Caco-2 (cell line): Measurements from ENCODE around the gene GPR32. TPM values are rescaled to one million over a fixed set of nuclear protein-coding genes. Genes with fewer than 3 reads are reported as not detected.
"Not testable (repeated sequence)": the region's sequence is repeated elsewhere in the genome, so short reads cannot be mapped to it uniquely, and the experiment has no call there.

Source experiments
- BruUV-seq: library from RNA; stranded (reverse); fragments of 400-500 nt; replicated peaks from 2 replicates; lab custom pipeline; 2021; lab: Mats Ljungman, UMichigan
- CTCF ChIA-PET: fragments of 300-600 bp; sonication (Branson Sonifier 250); formaldehyde crosslinking; loops from one replicate; lab custom pipeline; 2022; ENCODE audit warnings: antibody characterized with exemption; lab: Charles Lee
- POLR2A ChIA-PET: fragments of 300-600 bp; sonication (Branson Sonifier 250); formaldehyde crosslinking; loops from one replicate; lab custom pipeline; 2022; ENCODE audit warnings: antibody characterized with exemption; lab: Charles Lee
- DNase-seq, 2 experiments: peaks; one replicate each; pipeline versions ENCODE4 v3.0.0 to v3.0.0-alpha.2; 2020 to 2022
- H3K27me3 ChIP-seq: replicated peaks from 2 replicates; pipeline ENCODE4 v1.6.0; 2011; ENCODE audit warnings: low read length; ENCODE audit not compliant: control insufficient read depth, insufficient read depth
- H3K36me3 ChIP-seq: 2 replicates; pipeline ENCODE4 v1.5.1; 2011; ENCODE audit warnings: low read length; ENCODE audit not compliant: control insufficient read depth, insufficient read depth
- H3K4me1 ChIP-seq: fragments of 250-450 bp; sonication (Bioruptor Pico); 2 replicates; pipeline ENCODE4 v1.5.1; 2020; ENCODE audit warnings: mild to moderate bottlenecking
- H3K4me3 ChIP-seq: 2 replicates; pipeline ENCODE4 v1.5.1; 2011; ENCODE audit warnings: low read depth, mild to moderate bottlenecking, control low read depth, low read length
- H3K9me3 ChIP-seq: fragments of 250-450 bp; sonication (Bioruptor Pico); 2 replicates; pipeline ENCODE4 v1.5.1; 2020; ENCODE audit warnings: mild to moderate bottlenecking, moderate library complexity
- H3K27ac Mint-ChIP-seq: one replicate; pipeline ENCODE4 v1.8.0; 2022; ENCODE audit warnings: mixed read lengths; ENCODE audit not compliant: unreplicated experiment
- H3K27me3 Mint-ChIP-seq: one replicate; pipeline ENCODE4 v1.8.0; 2022; ENCODE audit warnings: mixed read lengths; ENCODE audit not compliant: insufficient read depth, unreplicated experiment
- H3K36me3 Mint-ChIP-seq: one replicate; pipeline ENCODE4 v1.8.0; 2022; ENCODE audit warnings: mild to moderate bottlenecking, mixed read lengths; ENCODE audit not compliant: insufficient read depth, unreplicated experiment
- H3K4me1 Mint-ChIP-seq: one replicate; pipeline ENCODE4 v1.8.0; 2022; ENCODE audit warnings: low read depth, mixed read lengths; ENCODE audit not compliant: unreplicated experiment
- H3K4me3 Mint-ChIP-seq: one replicate; pipeline ENCODE4 v1.8.0; 2022; ENCODE audit warnings: mild to moderate bottlenecking, moderate library complexity, mixed read lengths; ENCODE audit not compliant: unreplicated experiment
- H3K9me3 Mint-ChIP-seq: one replicate; pipeline ENCODE4 v1.8.0; 2022; ENCODE audit warnings: mixed read lengths; ENCODE audit not compliant: unreplicated experiment
- CTCF ChIP-seq, 2 experiments: fragments of 200-600 bp in 1 of 2; IDR thresholded peaks; 1 replicate in 1 of 2; 2 replicates in 1 of 2; pipeline versions ENCODE4 v1.5.1 to v1.8.0; 2011 to 2022; ENCODE audit warnings: antibody characterized with exemption in 1 of 2, control low read depth in 1 of 2, inconsistent platforms in 1 of 2, low read depth in 1 of 2, low read length in 1 of 2, mild to moderate bottlenecking in 1 of 2, moderate library complexity in 1 of 2; ENCODE audit not compliant: insufficient read depth in 1 of 2, severe bottlenecking in 1 of 2, unreplicated experiment in 1 of 2
- intact Hi-C: fragments of 100-400 bp; cut with micrococcal nuclease; formaldehyde crosslinking; loops from one replicate; pipeline ENCODE4 v1.10.0; 2022; ENCODE audit not compliant: unreplicated experiment
- total RNA-seq: library from RNA; stranded (reverse); gene quantifications from 2 replicates; pipeline ENCODE4 v1.2.3, GENCODE V29; 2022

The GPR32 gene
- total RNA-seq, 1 experiment from 2014 or later, result not detected

- peaks cover 4% of the 10 kb centered on the region for H3K27me3 Mint-ChIP-seq
- no peak overlapping the region for H3K27ac Mint-ChIP-seq
- no peak overlapping the region for H3K4me3 Mint-ChIP-seq
- no peaks in the 10 kb centered on the region for H3K4me1 ChIP-seq
- no peak for TF ChIP-seq CTCF (IDR thresholded peaks at IDR 0.05; ENCODE audit: insufficient read depth in 1 of 2, low read depth in 1 of 2, low read length in 1 of 2, severe bottlenecking in 1 of 2, unreplicated experiment in 1 of 2)
- no peak overlapping the region for H3K4me3 ChIP-seq
- H3K9me3 Mint-ChIP-seq, result peaks cover 11% of the 10 kb centered on the region
- peaks cover 5% of the 10 kb centered on the region for H3K36me3 Mint-ChIP-seq
- no peaks in the 10 kb centered on the region for H3K27me3 ChIP-seq
- H3K36me3 ChIP-seq, result no peaks in the 10 kb centered on the region
- intact Hi-C loops, result no loop called here
- ChIA-PET POLR2A (no interaction called here), CTCF (interaction anchor here (1.0 kb wide), 1 partner anchor 39 kb away, joined by 7 read pairs; no protein-coding TSS in a partner anchor)
- H3K9me3 ChIP-seq, result no peaks in the 10 kb centered on the region
- H3K4me1 Mint-ChIP-seq, result no peaks in the 10 kb centered on the region
- no TSS peak for BruUV-seq
- no peak for DNase-seq
These were observed 5.9 kb upstream of the GPR32 start for GRCh38 chr19:50764409-50764808.

- intact Hi-C loops, H3K36me3 ChIP-seq, H3K4me3 ChIP-seq, H3K9me3 Mint-ChIP-seq, BruUV-seq, H3K27me3 ChIP-seq, H3K27me3 Mint-ChIP-seq, H3K36me3 Mint-ChIP-seq, H3K9me3 ChIP-seq, H3K4me3 Mint-ChIP-seq, CTCF ChIA-PET, H3K27ac Mint-ChIP-seq, H3K4me1 Mint-ChIP-seq, H3K4me1 ChIP-seq, POLR2A ChIA-PET, DNase-seq: not testable (repeated sequence)
These were observed 3.5 kb upstream of the GPR32 start for GRCh38 chr19:50766746-50767145.

GRCh38 chr19:50767263-50767662 is 3.0 kb upstream of the GPR32 start:
- DNase-seq, H3K4me3 ChIP-seq, H3K4me3 Mint-ChIP-seq, POLR2A ChIA-PET, H3K36me3 Mint-ChIP-seq, H3K9me3 ChIP-seq, CTCF ChIA-PET, H3K9me3 Mint-ChIP-seq, intact Hi-C loops, H3K27me3 ChIP-seq, H3K4me1 Mint-ChIP-seq, H3K36me3 ChIP-seq, H3K27ac Mint-ChIP-seq, BruUV-seq, H3K27me3 Mint-ChIP-seq, H3K4me1 ChIP-seq: not testable (repeated sequence)

- H3K9me3 ChIP-seq, result no peaks in the 10 kb centered on the region
- no peaks in the 10 kb centered on the region for H3K4me1 ChIP-seq
- no peaks in the 10 kb centered on the region for H3K36me3 Mint-ChIP-seq
- no peaks in the 10 kb centered on the region for H3K4me1 Mint-ChIP-seq
- H3K27me3 ChIP-seq, result no peaks in the 10 kb centered on the region
- no peak for TF ChIP-seq CTCF (IDR thresholded peaks at IDR 0.05; ENCODE audit: insufficient read depth in 1 of 2, low read depth in 1 of 2, low read length in 1 of 2, severe bottlenecking in 1 of 2, unreplicated experiment in 1 of 2)
- BruUV-seq, result no TSS peak
- no peak for DNase-seq
- H3K27ac Mint-ChIP-seq, result no peak overlapping the region
- peaks cover 8% of the 10 kb centered on the region for H3K27me3 Mint-ChIP-seq
- intact Hi-C loops, result no loop called here
- H3K4me3 ChIP-seq, result no peak overlapping the region
- ChIA-PET CTCF (interaction anchor here (0.6 kb wide), 2 partner anchors 190 to 435 kb away, joined by 5 to 6 read pairs; no protein-coding TSS in a partner anchor), POLR2A (no interaction called here)
- H3K36me3 ChIP-seq, result no peaks in the 10 kb centered on the region
- no peaks in the 10 kb centered on the region for H3K9me3 Mint-ChIP-seq
- H3K4me3 Mint-ChIP-seq, result no peak overlapping the region
These were observed 2.0 kb upstream of the GPR32 start for GRCh38 chr19:50768277-50768676.
